ENCODE measurements around the gene ELSPBP1. TPM values are rescaled to one million over a fixed set of nuclear protein-coding genes. Genes with fewer than 3 reads are reported as not detected.

Gene ELSPBP1
- total RNA-seq, 2 donors from 2014 or later: not detected

GRCh38 chr19:48006762-48007161 is 12.3 kb downstream of the ELSPBP1 start:
- intact Hi-C loops (cut with DNase I): no loop called here
- no peak for DNase-seq (ENCODE audit: low spot score)
- Histone ChIP-seq H3K4me3 (no peak overlapping the region), H3K9me3 (no peaks in the 10 kb centered on the region), H3K27ac (no peak overlapping the region), H3K4me1 (replicated peaks) (no peaks in the 10 kb centered on the region), H3K36me3 (no peaks in the 10 kb centered on the region), H3K27me3 (replicated peaks; ENCODE audit: insufficient read depth) (no peaks in the 10 kb centered on the region)
- 89% methylated on average over 6 of the region's 6 CpGs for WGBS
- TF ChIP-seq CTCF (IDR thresholded peaks at IDR 0.05) (no peak), POLR2A (IDR thresholded peaks at IDR 0.05) (no peak), POLR2AphosphoS5 (IDR thresholded peaks at IDR 0.05) (no peak)

GRCh38 chr19:48010932-48011758 is 16.7 kb downstream of the ELSPBP1 start:
- no peak overlapping the region for H3K4me3 ChIP-seq
- no peak overlapping the region for H3K27ac ChIP-seq
- no peaks in the 10 kb centered on the region for H3K27me3 ChIP-seq (replicated peaks; ENCODE audit: insufficient read depth)
- H3K36me3 ChIP-seq: no peaks in the 10 kb centered on the region
- no peak for DNase-seq (ENCODE audit: low spot score)
- intact Hi-C loops (cut with DNase I): no loop called here
- H3K4me1 ChIP-seq (replicated peaks): no peaks in the 10 kb centered on the region
- no peak for TF ChIP-seq POLR2AphosphoS5 (IDR thresholded peaks at IDR 0.05)
- no peak for TF ChIP-seq POLR2A (IDR thresholded peaks at IDR 0.05)
- TF ChIP-seq CTCF (IDR thresholded peaks at IDR 0.05): no peak
- WGBS: 85% methylated on average over 11 of the region's 11 CpGs
- H3K9me3 ChIP-seq: no peaks in the 10 kb centered on the region

GRCh38 chr19:48020686-48021085 is 26.3 kb downstream of the ELSPBP1 start:
- intact Hi-C loops (cut with DNase I): no loop called here
- H3K27ac ChIP-seq: no peak overlapping the region
- WGBS: 87% methylated on average over 3 of the region's 3 CpGs
- no peaks in the 10 kb centered on the region for H3K4me1 ChIP-seq (replicated peaks)
- H3K36me3 ChIP-seq: no peaks in the 10 kb centered on the region
- DNase-seq (ENCODE audit: low spot score): no peak
- peaks cover 1% of the 10 kb centered on the region for H3K27me3 ChIP-seq (replicated peaks; ENCODE audit: insufficient read depth)
- H3K9me3 ChIP-seq: no peaks in the 10 kb centered on the region
- TF ChIP-seq POLR2A (IDR thresholded peaks at IDR 0.05) (no peak), POLR2AphosphoS5 (IDR thresholded peaks at IDR 0.05) (no peak), CTCF (IDR thresholded peaks at IDR 0.05) (no peak)
- H3K4me3 ChIP-seq: no peak overlapping the region

- no peaks in the 10 kb centered on the region for H3K4me1 ChIP-seq (replicated peaks)
- H3K27me3 ChIP-seq (replicated peaks; ENCODE audit: insufficient read depth): peaks cover 1% of the 10 kb centered on the region
- no peak overlapping the region for H3K27ac ChIP-seq
- intact Hi-C loops (cut with DNase I): no loop called here
- TF ChIP-seq CTCF (IDR thresholded peaks at IDR 0.05) (no peak), POLR2A (IDR thresholded peaks at IDR 0.05) (no peak), POLR2AphosphoS5 (IDR thresholded peaks at IDR 0.05) (no peak)
- H3K36me3 ChIP-seq: no peaks in the 10 kb centered on the region
- WGBS: 76% methylated on average over 2 of the region's 2 CpGs
- H3K4me3 ChIP-seq: no peak overlapping the region
- DNase-seq (ENCODE audit: low spot score): no peak
- no peaks in the 10 kb centered on the region for H3K9me3 ChIP-seq
These were observed 28.6 kb downstream of the ELSPBP1 start for GRCh38 chr19:48023011-48023410.

- Histone ChIP-seq H3K4me3 (no peak overlapping the region), H3K4me1 (replicated peaks) (no peaks in the 10 kb centered on the region), H3K36me3 (no peaks in the 10 kb centered on the region), H3K27me3 (replicated peaks; ENCODE audit: insufficient read depth) (peaks cover 1% of the 10 kb centered on the region), H3K9me3 (no peaks in the 10 kb centered on the region), H3K27ac (no peak overlapping the region)
- 94% methylated on average over 3 of the region's 3 CpGs for WGBS
- TF ChIP-seq CTCF (IDR thresholded peaks at IDR 0.05) (no peak), POLR2AphosphoS5 (IDR thresholded peaks at IDR 0.05) (no peak), POLR2A (IDR thresholded peaks at IDR 0.05) (no peak)
- no peak for DNase-seq (ENCODE audit: low spot score)
- intact Hi-C loops (cut with DNase I): no loop called here
These were observed 29.1 kb downstream of the ELSPBP1 start for GRCh38 chr19:48023518-48023917.
